HS-27A (cell line): Measurements from ENCODE around the gene PERM1.
"Not testable (repeated sequence)": the region's sequence is repeated elsewhere in the genome, so short reads cannot be mapped to it uniquely, and the experiment has no call there.

Experiments
- DNase-seq: peaks from one replicate; pipeline ENCODE4 v3.0.0-alpha.2; 2012; ENCODE audit warnings: low read depth, missing footprints

Gene PERM1

DNA sequence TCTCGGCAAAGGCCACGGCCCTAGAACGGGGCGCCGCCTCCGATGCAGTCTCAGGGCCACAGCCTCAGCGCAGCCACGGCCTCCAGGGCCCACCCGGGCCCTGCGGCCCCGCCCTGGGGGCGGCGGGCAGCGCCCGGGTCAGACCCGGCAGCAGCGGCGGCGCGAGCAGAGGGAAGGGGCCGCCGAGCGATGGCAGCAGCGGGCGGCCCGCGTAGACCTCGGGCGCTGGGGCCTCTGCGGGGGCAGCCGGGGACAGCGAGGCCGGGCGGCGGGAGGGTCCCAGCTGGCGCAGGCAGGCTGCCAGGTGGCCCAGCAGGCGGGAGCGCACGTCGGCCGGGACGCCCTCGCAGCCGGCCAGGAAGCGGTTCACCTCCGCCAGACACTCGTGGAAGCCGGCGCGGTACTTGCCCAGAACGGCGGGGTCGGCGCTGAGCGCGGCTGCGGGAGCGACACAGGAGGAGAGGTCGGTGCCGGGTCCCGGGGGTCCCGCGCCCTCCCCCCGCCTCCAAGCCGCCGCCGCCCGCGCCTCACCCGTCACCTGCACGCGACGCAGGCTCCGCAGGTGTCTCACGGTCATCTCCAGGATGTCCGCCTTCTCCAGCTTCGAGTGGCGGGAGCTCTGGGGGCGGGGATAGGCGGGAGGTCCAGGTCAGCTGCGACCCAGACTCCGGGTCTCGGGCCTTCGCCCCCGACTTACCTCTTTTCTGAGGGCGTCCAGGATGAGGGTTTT lies 17.3 kb upstream of the PERM1 start:
- no peak for DNase-seq

GRCh38 chr1:998745-998994 lies 16.8 kb upstream of the PERM1 start:
- no peak for DNase-seq

DNA sequence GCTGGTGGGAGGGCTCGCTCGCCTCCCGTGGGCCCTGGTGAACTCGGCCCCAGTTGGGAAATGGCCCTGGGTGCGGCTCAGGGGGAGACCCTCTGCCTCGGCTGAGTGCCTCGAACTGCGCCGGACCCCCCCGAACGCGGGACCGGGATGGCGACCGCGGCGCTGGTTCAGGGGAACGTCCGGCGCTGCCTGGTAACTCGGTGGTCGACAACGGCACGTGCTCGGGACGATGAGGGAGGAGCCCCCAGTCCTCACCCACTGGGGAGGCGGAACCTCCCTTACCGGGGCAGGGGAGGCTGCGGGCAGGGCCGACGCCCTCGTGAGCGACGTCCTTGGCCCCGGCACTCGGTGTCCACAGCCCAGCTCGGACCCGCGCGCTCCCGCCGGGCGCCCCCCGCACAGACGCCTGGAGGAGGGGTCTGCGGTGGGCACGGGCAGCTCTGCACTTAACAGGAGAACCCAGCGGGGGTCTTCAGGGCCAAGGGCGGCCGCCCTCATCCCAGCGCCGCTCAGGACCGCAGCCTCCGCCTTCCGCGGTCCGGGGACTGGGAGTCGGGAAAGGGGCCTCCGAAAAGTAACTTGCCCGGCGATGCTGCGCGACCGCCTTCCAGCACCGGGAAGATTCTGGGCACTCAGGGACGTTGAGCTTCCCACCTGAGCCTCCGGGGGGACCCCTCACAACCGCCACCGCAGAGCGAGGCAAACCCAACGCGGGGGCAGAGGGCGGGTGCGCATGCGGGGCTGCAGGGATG lies 16.3 kb upstream of the PERM1 start:
- no peak for DNase-seq

DNA sequence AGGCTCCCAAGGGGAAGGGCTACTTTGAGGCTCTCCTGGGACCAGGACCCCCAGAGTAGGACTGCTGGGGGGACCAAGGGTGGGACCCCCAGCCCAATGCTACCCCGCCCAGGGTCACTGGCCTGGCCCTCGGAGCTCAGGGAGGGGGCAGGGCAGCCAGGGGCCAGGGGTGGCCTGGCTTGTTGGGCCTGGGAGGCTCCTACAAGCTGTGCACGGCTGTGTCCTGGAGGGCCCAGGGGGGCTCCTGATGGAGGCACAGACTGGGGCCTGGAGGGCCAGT lies 15.8 kb upstream of the PERM1 start:
- no peak for DNase-seq

DNA sequence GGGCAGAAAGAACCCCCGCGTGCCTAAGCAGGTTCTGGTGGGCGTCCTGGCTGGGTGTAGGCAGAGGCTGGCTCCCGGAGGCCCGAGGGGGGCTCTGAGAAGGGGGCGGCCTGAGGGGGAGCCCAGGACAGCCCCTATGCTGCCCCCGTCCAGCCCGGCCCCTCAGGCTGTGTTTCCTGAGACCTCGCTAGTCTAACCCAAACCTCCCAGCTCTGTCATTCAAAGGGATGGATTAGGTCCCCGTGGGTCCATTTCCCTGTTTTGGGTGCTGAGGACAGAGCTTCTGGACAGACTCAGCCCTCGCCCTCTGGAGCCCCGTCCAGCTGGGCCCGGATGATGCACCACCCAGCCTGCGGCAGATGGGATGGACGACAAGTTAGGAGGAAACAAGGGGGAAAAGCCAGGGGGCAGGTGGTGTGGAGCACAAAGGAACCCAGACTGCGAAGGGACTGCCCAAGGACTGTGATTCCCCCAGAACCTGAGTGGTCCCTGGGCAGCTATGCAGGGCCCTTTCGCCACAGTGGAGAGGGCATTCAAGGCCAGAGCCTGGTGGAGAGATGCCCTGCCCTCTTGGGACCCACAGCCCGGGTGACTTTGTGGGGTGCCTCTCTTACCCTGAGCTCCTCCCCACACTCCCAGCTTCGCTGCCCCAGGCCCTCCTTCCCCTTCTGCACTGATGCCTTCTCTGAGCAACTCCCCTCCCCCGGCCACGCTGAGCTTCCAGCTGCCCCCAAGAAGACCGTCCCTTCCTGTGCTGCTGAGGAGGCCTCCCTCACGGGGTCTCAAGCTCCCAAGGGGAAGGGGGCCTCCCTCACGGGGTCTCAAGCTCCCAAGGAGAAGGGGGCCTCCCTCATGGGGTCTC lies 15.2 kb upstream of the PERM1 start:
- DNase-seq = no peak

- no peak for DNase-seq
These were observed 14.1 kb upstream of the PERM1 start for GRCh38 chr1:995665-996633.

GRCh38 chr1:994546-994945 lies 12.7 kb upstream of the PERM1 start:
- not testable (repeated sequence) for DNase-seq

GRCh38 chr1:993379-993995 lies 11.6 kb upstream of the PERM1 start:
- DNase-seq = no peak

GRCh38 chr1:992362-992761 lies 10.5 kb upstream of the PERM1 start:
- DNase-seq = no peak

GRCh38 chr1:991895-992294 lies 10.0 kb upstream of the PERM1 start:
- no peak for DNase-seq

GRCh38 chr1:991275-991674 lies 9.4 kb upstream of the PERM1 start:
- not testable (repeated sequence) for DNase-seq

DNA sequence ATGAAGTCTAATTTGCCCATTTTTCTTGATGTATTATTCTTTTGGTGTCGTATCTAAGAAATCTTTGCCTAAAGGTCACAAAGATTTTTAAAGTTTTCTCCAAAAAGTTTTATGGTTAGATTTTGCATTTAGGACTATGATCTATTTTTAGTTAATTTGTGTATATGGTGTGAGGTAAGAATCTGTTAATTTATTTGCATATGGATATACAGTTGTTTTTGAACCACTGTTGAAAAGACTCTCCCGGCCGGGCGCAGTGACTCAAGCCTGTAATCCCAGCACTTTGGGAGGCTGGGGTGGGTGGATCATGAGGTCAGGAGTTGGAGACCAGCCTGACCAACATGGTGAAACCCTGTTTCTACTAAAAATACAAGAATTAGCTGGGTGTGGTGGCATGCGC lies 6.2 kb upstream of the PERM1 start:
- not testable (repeated sequence) for DNase-seq

DNA sequence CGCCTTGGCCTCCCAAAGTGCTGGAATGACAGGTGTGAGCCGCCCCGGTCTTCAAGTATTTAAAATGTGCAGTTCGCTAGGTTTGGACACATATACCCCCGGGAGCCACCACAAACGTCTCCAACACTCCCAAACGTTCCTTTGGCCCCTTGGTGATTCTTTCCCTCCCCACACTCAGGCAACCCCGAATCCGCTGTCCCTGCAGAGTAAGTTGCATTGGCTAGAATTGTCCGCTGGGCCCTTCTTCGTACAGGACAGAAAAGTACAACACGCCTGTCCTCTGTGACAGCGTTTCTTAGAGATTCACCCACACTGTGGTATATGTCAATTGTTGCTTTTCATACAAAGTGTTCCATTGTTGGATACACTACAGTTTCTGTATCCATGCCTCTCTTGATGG lies 3.2 kb upstream of the PERM1 start:
- no peak for DNase-seq

DNA sequence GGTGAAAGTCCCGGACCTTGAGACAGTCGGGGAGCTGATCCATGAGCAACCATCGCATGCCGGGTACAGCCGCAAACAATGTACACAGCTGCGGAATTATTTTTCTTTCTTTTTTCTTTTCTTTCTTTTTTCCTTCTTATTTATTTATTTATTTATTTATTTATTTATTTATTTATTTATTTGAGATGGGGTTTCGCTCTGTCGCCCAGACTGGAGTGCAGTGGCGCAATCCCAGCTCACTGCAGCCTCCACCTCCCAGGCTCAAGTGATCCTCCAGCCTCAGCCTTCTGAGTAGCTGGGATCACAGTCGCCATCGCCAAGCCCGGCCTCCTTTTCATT lies 2.6 kb upstream of the PERM1 start:
- no peak for DNase-seq

DNA sequence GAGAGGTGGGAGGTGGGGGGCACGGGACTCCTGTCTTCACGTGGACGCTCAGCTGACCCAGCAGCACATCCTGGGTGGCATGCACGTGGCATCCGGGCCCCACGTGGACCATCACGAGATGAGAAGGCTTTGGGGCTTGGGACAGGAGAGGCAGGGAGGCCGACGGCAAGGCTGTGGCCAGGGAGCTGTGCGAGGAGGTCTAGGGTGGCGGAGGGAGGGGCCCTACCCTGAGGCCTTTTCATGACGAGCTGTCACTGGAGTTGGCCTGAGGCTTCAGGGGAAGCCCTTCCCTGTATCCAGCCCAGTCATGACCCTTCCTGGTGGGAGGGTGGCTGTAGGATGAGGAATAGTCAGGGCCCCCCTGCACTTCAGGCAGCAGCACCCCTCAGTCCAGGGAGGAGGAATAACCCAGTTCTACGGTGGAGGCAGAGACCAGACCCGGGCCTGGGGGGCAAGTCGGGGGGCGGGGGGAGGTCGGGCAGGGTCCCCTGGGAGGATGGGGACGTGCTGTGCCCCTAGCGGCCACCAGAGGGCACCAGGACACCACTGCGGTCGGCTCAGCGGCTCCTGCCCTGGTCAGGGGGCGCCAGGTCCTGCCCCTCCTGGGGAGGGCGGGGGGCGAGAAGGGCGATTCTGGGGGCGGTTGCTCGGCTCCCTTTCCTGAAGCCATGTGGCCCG lies 2.0 kb upstream of the PERM1 start:
- DNase-seq = no peak

DNA sequence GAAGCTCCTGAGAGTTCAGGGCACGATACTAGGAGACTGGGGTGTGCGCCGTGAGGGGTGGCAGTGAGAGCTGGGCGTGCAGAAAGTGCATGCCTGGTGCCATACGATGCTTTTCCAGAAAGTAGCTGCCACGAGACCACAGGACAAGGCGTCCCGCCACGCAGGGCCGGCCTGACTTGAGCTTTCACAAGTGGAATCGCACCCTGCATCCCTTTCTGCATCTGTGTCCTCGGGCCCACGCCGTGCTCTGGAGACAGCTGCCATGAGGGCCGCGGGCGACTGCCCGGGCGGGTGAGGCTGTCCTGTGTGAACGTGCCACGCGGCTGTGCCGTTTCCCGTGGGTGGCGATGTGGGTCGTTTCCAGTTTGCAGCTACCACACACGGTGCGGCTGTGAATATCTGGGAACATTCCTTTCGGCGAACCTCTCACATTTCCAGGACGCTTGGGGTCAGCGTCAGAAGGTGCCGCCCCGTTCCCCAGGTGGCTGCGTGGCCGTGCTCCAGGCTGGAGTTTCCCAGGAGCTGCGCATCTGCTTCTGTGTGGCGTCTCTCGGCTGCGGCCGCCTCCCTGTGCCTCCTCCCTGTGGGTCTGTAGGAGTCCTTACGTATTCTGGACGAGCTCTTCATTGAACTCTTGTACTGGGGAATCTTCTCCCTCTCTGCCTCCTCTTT lies 1.0 kb upstream of the PERM1 start:
- DNase-seq = no peak

GRCh38 chr1:981491-981954 lies 370 bp downstream of the PERM1 start:
- DNase-seq = no peak

DNA sequence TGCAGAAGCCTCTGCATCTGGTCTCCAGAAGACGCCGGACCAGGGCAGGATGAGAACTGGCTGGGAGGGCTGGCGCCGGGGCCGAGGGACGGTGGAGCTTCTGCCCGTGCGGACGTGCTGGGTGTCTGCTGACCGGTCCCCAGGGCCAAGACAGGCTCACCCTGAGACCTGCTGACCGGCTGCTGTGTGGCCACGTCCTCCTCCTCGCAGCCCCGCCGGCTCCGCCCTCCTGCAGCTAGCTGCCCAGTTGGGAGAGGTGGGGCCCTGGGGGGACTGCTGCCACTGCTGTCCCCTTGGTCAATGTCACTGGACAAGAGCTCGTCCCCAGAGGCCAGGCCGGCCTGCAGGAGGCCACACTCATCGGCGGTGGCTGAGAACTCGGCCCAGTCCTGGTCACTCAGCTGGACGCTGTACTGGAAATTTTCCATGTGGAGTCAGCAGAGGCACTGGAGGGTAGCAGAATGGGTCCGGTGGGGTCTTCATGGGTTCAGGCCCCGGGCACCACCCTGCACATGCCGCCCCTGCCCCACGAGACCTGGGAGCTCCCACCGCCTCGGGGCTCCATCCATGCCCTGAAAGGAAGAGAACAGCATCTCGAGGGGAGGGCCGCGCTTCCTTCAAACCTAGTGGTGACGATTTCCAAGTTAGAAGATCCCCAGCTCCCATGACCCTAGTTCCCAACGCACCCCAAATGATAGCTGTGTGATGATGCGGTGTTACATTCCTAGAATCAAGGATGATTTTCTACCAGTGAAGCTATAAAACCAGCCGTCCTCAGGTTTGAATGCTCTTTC lies 1.1 kb downstream of the PERM1 start:
- no peak for DNase-seq

GRCh38 chr1:980137-980571 lies 1.7 kb downstream of the PERM1 start:
- DNase-seq = no peak

GRCh38 chr1:979744-980072 lies 2.2 kb downstream of the PERM1 start:
- no peak for DNase-seq
